ENCODE data around the gene EFEMP1. TPM values are rescaled to one million over a fixed set of nuclear protein-coding genes. Genes with fewer than 3 reads are reported as not detected.

The EFEMP1 gene, protein sequence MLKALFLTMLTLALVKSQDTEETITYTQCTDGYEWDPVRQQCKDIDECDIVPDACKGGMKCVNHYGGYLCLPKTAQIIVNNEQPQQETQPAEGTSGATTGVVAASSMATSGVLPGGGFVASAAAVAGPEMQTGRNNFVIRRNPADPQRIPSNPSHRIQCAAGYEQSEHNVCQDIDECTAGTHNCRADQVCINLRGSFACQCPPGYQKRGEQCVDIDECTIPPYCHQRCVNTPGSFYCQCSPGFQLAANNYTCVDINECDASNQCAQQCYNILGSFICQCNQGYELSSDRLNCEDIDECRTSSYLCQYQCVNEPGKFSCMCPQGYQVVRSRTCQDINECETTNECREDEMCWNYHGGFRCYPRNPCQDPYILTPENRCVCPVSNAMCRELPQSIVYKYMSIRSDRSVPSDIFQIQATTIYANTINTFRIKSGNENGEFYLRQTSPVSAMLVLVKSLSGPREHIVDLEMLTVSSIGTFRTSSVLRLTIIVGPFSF
- total RNA-seq: 1,402 and 1,564 TPM in 2 replicates

DNA sequence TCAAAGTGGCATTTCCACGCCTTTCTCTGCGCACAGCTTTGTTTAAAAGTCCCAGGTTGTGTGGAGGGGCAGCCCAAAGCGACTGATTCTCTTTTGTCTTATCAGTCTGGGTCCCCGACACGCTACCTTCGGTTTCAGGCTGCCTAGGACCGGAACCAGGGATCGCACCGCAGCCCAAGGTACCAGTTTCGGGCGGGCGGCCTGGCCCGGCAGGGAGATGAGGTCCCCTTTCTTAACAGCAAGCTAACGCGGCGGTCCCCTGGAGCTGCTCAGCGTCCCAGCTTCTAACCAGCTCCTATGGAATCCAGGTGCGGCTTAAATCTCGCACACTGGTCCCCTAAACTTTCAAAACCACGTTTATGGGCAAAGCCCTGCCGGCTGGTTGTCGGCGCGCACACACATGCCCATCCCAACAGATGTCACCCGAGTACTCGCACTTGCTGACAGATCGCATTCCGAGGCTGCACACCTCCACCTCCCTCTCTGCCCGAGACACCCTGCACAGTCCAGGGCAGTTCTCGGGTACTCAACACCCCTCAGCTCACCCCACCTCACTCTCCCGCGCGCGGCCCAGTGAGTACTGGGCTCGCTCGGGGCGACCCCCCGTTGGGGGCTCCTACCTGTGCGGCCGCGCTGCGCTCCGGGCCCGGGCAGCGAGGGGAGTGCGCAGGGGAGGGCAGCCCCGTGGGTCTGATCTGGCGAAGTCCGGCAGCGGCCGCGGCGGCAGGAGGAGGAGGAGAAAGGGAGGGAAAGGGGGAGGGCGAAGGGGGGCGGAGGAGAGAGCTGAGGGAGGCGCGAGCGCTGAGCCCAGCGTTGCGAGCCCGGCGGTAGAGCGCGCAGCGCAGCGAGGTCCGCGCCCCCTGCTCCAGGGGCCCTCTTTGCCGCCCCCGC lies at the start of gene EFEMP1:
Gene EFEMP1 (minus strand): TSS at position 692 of the 891 bp plus-strand sequence. CDS start 1,342 bp downstream, outside the sequence.
- TF ChIP-seq CTCF (IDR thresholded peaks at IDR 0.05; ENCODE audit: extremely low read depth, low read depth, low read length): no peak
- H3K9me3 ChIP-seq (ENCODE audit: low read depth, low read length): no peaks in the 10 kb centered on the region
- peak; percentile 88 for DNase-seq (ENCODE audit: insufficient read length, low spot score, missing footprints)
- H3K79me2 ChIP-seq (ENCODE audit: insufficient read depth, low read length): peaks cover 51% of the 10 kb centered on the region
- H2AFZ ChIP-seq (ENCODE audit: low read length): peak within 1 kb of the TSS; percentile 86
- H3K36me3 ChIP-seq (ENCODE audit: insufficient read depth, low read length): peaks cover 39% of the 10 kb centered on the region
- H4K20me1 ChIP-seq (ENCODE audit: insufficient read depth, low read length): peaks cover 17% of the 10 kb centered on the region
- H3K4me3 ChIP-seq (ENCODE audit: insufficient read depth, low read length): peak within 1 kb of the TSS; percentile 94
- peaks cover 42% of the 10 kb centered on the region for H3K4me1 ChIP-seq (ENCODE audit: insufficient read depth, low read length)
- peaks cover 4% of the 10 kb centered on the region for H3K27me3 ChIP-seq (ENCODE audit: insufficient read depth, low read length)
- peak within 1 kb of the TSS; percentile 68 for H3K27ac ChIP-seq (ENCODE audit: low read depth, low read length)
- peak within 1 kb of the TSS; percentile 77 for H3K4me2 ChIP-seq (ENCODE audit: insufficient read depth, low read length)

DNA sequence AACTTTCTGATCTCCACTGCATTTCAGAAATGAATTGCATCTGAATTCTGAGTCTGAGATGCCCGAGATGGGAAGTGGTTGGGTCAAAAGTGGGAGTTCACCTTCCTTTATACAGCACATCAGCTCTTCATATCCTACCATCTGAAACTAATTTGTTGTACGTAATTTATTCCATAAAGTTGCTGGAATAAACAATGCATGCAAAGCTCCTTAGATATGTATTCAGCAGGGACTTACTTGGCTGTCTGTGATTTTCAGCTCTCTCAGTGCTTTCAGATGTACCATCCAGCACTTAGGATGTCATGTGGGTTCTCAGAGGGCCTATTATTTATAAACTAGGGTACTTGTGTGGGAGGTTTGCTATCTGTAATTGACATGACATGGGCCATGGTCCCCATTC lies 46.9 kb upstream of the EFEMP1 start:
- no peak for DNase-seq (ENCODE audit: insufficient read length, low spot score, missing footprints)
- no peaks in the 10 kb centered on the region for H4K20me1 ChIP-seq (ENCODE audit: insufficient read depth, low read length)
- no peak overlapping the region for H3K4me3 ChIP-seq (ENCODE audit: insufficient read depth, low read length)
- no peak overlapping the region for H2AFZ ChIP-seq (ENCODE audit: low read length)
- no peak overlapping the region for H3K4me2 ChIP-seq (ENCODE audit: insufficient read depth, low read length)
- no peaks in the 10 kb centered on the region for H3K36me3 ChIP-seq (ENCODE audit: insufficient read depth, low read length)
- peaks cover 11% of the 10 kb centered on the region for H3K4me1 ChIP-seq (ENCODE audit: insufficient read depth, low read length)
- H3K9me3 ChIP-seq (ENCODE audit: low read depth, low read length): no peaks in the 10 kb centered on the region
- no peak overlapping the region for H3K27ac ChIP-seq (ENCODE audit: low read depth, low read length)
- no peaks in the 10 kb centered on the region for H3K79me2 ChIP-seq (ENCODE audit: insufficient read depth, low read length)
- no peak for TF ChIP-seq CTCF (IDR thresholded peaks at IDR 0.05; ENCODE audit: extremely low read depth, low read depth, low read length)
- H3K27me3 ChIP-seq (ENCODE audit: insufficient read depth, low read length): no peaks in the 10 kb centered on the region

DNA sequence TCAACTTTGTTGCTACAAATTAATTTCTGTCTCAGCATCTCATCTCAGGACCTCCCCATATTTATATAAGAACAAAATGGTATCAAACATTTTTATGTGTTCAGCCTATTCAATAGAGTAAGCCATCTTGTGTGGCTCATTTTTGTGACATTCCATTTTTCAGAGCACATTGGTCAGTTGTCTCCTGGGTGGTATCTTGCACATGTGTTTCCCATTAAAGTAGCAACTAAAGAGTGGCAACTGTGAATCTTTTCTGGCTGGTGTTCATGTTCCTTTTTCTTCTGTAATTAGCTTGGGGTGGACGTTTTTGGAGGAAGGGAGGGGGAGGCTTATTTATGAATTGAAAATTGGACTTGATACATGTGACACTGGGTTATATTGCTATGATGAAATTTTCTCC lies 45.4 kb upstream of the EFEMP1 start:
- Histone ChIP-seq H2AFZ (ENCODE audit: low read length) (no peak overlapping the region), H3K36me3 (ENCODE audit: insufficient read depth, low read length) (no peaks in the 10 kb centered on the region), H3K27ac (ENCODE audit: low read depth, low read length) (no peak overlapping the region), H3K9me3 (ENCODE audit: low read depth, low read length) (no peaks in the 10 kb centered on the region), H3K27me3 (ENCODE audit: insufficient read depth, low read length) (no peaks in the 10 kb centered on the region), H3K4me2 (ENCODE audit: insufficient read depth, low read length) (no peak overlapping the region), H3K4me3 (ENCODE audit: insufficient read depth, low read length) (no peak overlapping the region), H4K20me1 (ENCODE audit: insufficient read depth, low read length) (no peaks in the 10 kb centered on the region), H3K4me1 (ENCODE audit: insufficient read depth, low read length) (peaks cover 11% of the 10 kb centered on the region), H3K79me2 (ENCODE audit: insufficient read depth, low read length) (no peaks in the 10 kb centered on the region)
- DNase-seq (ENCODE audit: insufficient read length, low spot score, missing footprints): no peak
- TF ChIP-seq CTCF (IDR thresholded peaks at IDR 0.05; ENCODE audit: extremely low read depth, low read depth, low read length): no peak
